ENCODE data around the gene DNM1. TPM values are rescaled to one million over a fixed set of nuclear protein-coding genes. Genes with fewer than 3 reads are reported as not detected.
"Not testable (repeated sequence)": the region's sequence is repeated elsewhere in the genome, so short reads cannot be mapped to it uniquely, and the experiment has no call there.

The DNM1 gene
- total RNA-seq, 2 donors from 2014 or later: 0.52 to 1.1 TPM

DNA sequence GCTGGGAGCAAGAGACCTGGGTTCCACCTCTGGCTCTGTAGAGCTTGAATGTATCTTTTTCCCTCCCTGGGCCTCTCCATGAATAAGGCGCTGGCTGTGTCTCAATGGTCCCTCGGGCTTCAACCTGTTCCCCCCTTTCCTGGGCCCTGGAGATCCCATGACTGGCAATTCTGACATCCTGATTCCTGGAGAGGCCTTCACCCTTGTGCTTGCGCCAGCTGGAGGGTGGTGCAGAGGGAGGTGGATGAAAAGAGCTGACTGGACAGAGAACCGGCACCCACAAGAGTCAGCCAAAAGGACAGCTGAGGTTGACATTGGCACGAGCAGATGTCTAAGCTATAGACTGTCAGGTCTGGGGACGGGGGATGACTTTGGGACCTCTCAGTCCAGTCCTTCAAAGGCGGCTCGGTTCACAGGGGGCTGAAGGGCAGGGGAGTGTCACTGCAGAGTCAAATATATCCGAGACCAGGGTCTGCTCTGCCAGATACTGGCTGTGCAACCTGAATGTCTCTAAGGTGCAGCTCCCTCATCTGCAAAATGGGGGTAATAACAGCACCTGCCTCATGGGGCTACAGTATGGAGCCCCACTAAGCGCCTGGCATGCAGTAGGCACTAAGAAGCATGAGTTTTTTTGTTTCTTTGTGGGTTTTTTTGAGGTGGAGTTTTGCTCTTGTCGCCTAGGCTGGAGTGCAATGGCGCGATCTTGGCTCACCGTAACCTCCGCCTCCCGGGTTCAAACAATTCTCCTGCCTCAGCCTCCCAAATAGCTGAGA, 13.8 kb downstream of the DNM1 start:
- Mint-ChIP-seq H3K27ac (no peak overlapping the region), H3K36me3 (no peaks in the 10 kb centered on the region), H3K27me3 (peaks cover 0 to 6% of the 10 kb centered on the region in 2 donors), H3K4me1 (ENCODE audit: low read depth in 2 of 2) (peaks cover 9 to 11% of the 10 kb centered on the region in 2 donors), H3K4me3 (no peak overlapping the region), H3K9me3 (no peaks in the 10 kb centered on the region)
- DNase-seq (ENCODE audit: low spot score) (no peak), ATAC-seq (no peak)

GRCh38 chr9:128218172-128218517, 15.0 kb downstream of the DNM1 start:
- ATAC-seq (no peak), DNase-seq (ENCODE audit: low spot score) (no peak)
- Mint-ChIP-seq H3K4me1 (ENCODE audit: low read depth in 2 of 2) (peaks cover 9 to 11% of the 10 kb centered on the region in 2 donors), H3K27me3 (no peaks in the 10 kb centered on the region), H3K9me3 (no peaks in the 10 kb centered on the region), H3K27ac (peak overlapping the region in 1 of 2 donors; percentile 83), H3K4me3 (peak overlapping the region; percentile 86), H3K36me3 (no peaks in the 10 kb centered on the region)

- DNase-seq (ENCODE audit: low spot score) (peak; percentile 91), ATAC-seq (peak; percentile 94 to 97)
- Mint-ChIP-seq H3K4me3 (peak overlapping the region; percentile 86), H3K27ac (peak overlapping the region in 1 of 2 donors; percentile 83), H3K36me3 (no peaks in the 10 kb centered on the region), H3K27me3 (no peaks in the 10 kb centered on the region), H3K4me1 (ENCODE audit: low read depth in 2 of 2) (peaks cover 9 to 11% of the 10 kb centered on the region in 2 donors), H3K9me3 (no peaks in the 10 kb centered on the region)
Observed at GRCh38 chr9:128218518-128219389, 15.6 kb downstream of the DNM1 start.

DNA sequence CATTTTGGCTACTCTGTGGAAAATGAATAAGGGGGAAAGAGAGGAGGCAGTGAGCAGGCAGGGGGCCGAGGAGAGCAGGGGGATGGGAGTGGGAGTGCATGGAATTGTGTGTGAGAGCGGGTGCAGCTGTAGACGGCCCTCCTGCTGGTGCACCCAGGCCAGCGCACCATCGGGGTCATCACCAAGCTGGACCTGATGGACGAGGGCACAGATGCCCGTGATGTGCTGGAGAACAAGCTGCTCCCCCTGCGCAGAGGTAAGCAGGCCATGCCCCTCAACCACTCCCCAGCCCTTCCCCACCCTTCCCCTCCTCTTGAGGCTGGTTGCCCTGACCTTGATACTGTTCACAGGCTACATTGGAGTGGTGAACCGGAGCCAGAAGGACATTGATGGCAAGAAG, 16.7 kb downstream of the DNM1 start:
- ATAC-seq: no peak
- H3K27ac Mint-ChIP-seq: no peak overlapping the region
- no peak for DNase-seq (ENCODE audit: low spot score)
- H3K4me3 Mint-ChIP-seq: no peak overlapping the region
- H3K36me3 Mint-ChIP-seq: no peaks in the 10 kb centered on the region
- peaks cover 9 to 11% of the 10 kb centered on the region in 2 donors for H3K4me1 Mint-ChIP-seq (ENCODE audit: low read depth in 2 of 2)
- H3K9me3 Mint-ChIP-seq: no peaks in the 10 kb centered on the region
- no peaks in the 10 kb centered on the region for H3K27me3 Mint-ChIP-seq

DNA sequence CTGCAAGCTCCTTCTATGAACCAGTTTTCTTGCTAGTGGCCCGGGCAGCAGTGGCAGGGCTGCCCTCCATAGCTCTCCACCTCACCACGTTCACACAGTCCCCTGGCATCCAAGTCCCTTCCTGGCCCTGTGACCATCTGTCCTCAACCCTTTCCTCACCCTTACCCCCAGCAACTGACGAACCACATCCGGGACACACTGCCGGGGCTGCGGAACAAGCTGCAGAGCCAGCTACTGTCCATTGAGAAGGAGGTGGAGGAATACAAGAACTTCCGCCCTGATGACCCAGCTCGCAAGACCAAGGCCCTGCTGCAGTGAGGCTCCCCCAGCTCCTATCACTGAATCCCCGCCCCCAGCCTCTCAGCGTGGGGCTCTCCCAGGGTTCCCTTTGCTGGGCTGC, 18.8 kb downstream of the DNM1 start:
- H3K9me3 Mint-ChIP-seq: no peaks in the 10 kb centered on the region
- ATAC-seq (no peak), DNase-seq (ENCODE audit: low spot score) (no peak)
- no peak overlapping the region for H3K4me3 Mint-ChIP-seq
- H3K36me3 Mint-ChIP-seq: no peaks in the 10 kb centered on the region
- H3K27me3 Mint-ChIP-seq: no peaks in the 10 kb centered on the region
- H3K27ac Mint-ChIP-seq: no peak overlapping the region
- peaks cover 9 to 11% of the 10 kb centered on the region in 2 donors for H3K4me1 Mint-ChIP-seq (ENCODE audit: low read depth in 2 of 2)

DNA sequence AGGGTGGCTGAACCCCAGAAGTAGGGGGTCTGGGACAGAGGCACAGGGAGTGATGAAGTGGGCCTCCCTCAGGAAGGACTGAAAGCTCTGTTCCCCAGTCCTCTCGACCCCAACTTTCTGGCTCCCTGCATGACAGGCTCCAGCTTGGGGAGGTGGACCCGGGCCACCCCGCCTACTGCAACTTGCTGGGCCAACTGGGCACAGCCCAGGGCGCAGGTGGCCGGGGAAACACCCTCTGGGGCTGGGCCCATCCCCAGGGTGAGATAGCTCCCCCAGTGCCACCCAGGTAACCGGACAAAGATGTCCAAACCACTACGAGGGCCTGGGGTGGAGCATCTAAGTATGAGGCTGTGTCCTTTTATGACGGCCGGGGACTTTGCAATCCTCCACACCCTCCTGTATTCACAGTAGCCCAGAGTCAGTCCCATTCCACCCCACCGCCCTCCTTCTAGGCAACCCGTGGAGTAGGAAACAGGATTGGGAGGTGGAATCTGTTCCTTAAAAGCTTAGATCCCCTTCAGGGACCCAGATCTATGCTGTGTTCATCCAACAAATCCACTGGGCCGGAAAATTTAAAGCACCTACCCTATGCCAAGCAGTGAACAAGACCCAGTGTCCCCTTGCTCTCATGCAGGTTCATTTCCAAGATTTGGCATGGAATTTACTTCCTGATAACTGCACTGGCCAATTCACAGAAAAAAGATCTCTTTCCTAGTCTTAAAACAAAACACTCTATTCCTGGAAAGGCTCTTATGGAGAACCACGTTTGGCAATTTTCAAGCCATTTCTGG, 19.9 kb downstream of the DNM1 start:
- Mint-ChIP-seq H3K36me3 (no peaks in the 10 kb centered on the region), H3K4me1 (ENCODE audit: low read depth in 2 of 2) (peaks cover 9 to 10% of the 10 kb centered on the region in 2 donors), H3K27ac (no peak overlapping the region), H3K4me3 (no peak overlapping the region), H3K9me3 (no peaks in the 10 kb centered on the region), H3K27me3 (no peaks in the 10 kb centered on the region)
- no peak for DNase-seq (ENCODE audit: low spot score)
- no peak for ATAC-seq

DNA sequence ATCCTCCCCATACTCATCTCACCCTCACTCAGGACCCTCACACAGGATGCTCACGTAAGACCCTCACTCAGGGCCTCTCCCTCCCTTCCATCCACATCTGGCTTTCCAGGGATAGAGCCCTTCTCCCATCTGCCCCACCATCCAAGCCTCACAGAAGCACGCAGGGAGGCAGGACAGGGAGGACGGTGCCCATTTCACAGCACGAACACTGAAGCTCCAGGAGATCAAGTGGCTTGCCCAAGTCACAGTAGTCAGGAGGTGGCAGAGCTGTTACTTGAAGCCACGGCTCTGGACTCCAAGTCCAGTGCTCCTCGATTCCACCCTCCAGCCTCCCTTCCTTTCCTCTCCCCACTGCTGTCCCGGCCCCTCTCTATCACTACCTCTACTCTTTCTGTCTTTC, 21.7 kb downstream of the DNM1 start:
- peak in 1 of 2 donors; percentile 17 for ATAC-seq
- H3K4me3 Mint-ChIP-seq: no peak overlapping the region
- no peaks in the 10 kb centered on the region for H3K27me3 Mint-ChIP-seq
- no peaks in the 10 kb centered on the region for H3K36me3 Mint-ChIP-seq
- H3K9me3 Mint-ChIP-seq: no peaks in the 10 kb centered on the region
- no peak for DNase-seq (ENCODE audit: low spot score)
- no peak overlapping the region for H3K27ac Mint-ChIP-seq
- H3K4me1 Mint-ChIP-seq (ENCODE audit: low read depth in 2 of 2): no peaks in the 10 kb centered on the region

- Mint-ChIP-seq H3K9me3 (no peaks in the 10 kb centered on the region), H3K27me3 (no peaks in the 10 kb centered on the region), H3K36me3 (no peaks in the 10 kb centered on the region), H3K4me1 (ENCODE audit: low read depth in 2 of 2) (no peaks in the 10 kb centered on the region), H3K27ac (no peak overlapping the region), H3K4me3 (no peak overlapping the region)
- ATAC-seq (peak in 1 of 2 donors; percentile 44), DNase-seq (ENCODE audit: low spot score) (no peak)
Observed at GRCh38 chr9:128225770-128226411, 22.7 kb downstream of the DNM1 start.

- DNase-seq (ENCODE audit: low spot score) (no peak), ATAC-seq (no peak)
- Mint-ChIP-seq H3K4me1 (ENCODE audit: low read depth in 2 of 2) (no peaks in the 10 kb centered on the region), H3K27me3 (no peaks in the 10 kb centered on the region), H3K36me3 (no peaks in the 10 kb centered on the region), H3K27ac (no peak overlapping the region), H3K4me3 (no peak overlapping the region), H3K9me3 (no peaks in the 10 kb centered on the region)
Observed at GRCh38 chr9:128226412-128226801, 23.2 kb downstream of the DNM1 start.

GRCh38 chr9:128230897-128231296, 27.7 kb downstream of the DNM1 start:
- not testable (repeated sequence) for H3K4me1 Mint-ChIP-seq (ENCODE audit: low read depth in 2 of 2); DNase-seq (ENCODE audit: low spot score); H3K4me3 Mint-ChIP-seq; ATAC-seq; H3K36me3 Mint-ChIP-seq; H3K9me3 Mint-ChIP-seq; H3K27ac Mint-ChIP-seq; H3K27me3 Mint-ChIP-seq

- H3K27me3 Mint-ChIP-seq: peaks cover 0 to 3% of the 10 kb centered on the region in 2 donors
- H3K4me1 Mint-ChIP-seq (ENCODE audit: low read depth in 2 of 2): no peaks in the 10 kb centered on the region
- no peak overlapping the region for H3K4me3 Mint-ChIP-seq
- DNase-seq (ENCODE audit: low spot score) (no peak), ATAC-seq (peak in 1 of 2 donors; percentile 33)
- H3K9me3 Mint-ChIP-seq: no peaks in the 10 kb centered on the region
- no peaks in the 10 kb centered on the region for H3K36me3 Mint-ChIP-seq
- H3K27ac Mint-ChIP-seq: no peak overlapping the region
Observed at GRCh38 chr9:128231638-128232527, 28.7 kb downstream of the DNM1 start.

DNA sequence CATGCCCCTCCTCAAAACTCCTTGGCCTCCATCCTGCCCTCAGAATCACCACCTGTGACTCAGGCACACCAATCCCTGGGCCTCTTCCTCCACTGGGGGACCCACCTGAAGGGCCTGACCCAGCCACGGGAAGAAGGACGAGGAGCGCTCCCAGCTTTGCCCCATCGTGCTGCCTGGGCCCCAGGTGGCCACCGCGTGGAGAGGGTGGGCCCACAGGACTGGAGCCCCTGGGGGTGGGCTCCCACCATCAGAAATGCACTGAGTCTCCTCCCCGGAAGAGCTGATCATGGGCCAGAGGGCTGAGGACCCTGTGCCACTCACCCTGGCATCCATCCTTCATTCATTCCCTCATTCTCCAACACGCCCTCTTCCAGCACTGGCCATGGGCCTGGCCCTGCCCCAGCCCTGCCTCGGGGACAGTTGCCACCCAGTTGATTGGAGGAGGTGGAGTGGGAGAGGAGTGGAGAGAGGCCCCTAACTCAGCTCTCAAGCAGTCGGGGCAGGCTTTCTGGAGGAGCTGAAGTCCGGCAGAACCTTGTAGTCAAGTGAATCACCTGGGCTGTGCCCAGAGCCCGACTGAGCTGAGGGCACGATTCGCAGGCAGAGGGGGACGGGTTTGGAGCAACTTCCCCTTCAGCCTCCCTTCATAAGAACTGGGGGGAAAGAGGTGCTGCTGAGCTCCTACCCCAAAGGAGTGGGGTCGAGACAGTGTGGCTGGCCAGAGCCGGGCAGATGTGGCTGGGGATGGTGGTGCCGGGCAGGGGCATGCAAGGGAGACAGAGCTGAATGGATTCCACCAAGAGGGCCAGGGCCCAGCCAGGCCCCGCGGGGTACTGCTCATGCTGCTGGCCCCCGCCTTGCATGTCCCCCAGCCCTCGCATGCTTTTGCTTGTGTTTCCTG, 29.6 kb downstream of the DNM1 start:
- H3K27ac Mint-ChIP-seq: no peak overlapping the region
- peaks cover 0 to 3% of the 10 kb centered on the region in 2 donors for H3K27me3 Mint-ChIP-seq
- ATAC-seq (peak; percentile 33 to 58), DNase-seq (ENCODE audit: low spot score) (no peak)
- H3K36me3 Mint-ChIP-seq: no peaks in the 10 kb centered on the region
- H3K9me3 Mint-ChIP-seq: no peaks in the 10 kb centered on the region
- H3K4me3 Mint-ChIP-seq: no peak overlapping the region
- H3K4me1 Mint-ChIP-seq (ENCODE audit: low read depth in 2 of 2): no peaks in the 10 kb centered on the region

All from natural killer cell treated with Interleukin-12 subunit alpha and Interleukin-12 subunit beta and Interleukin-15 and Interleukin-18, amount 100 ng/mL, for 72 hours (primary cell).